NCI-H2081 (cell line): ENCODE results near the gene IL3.
"Not testable (repeated sequence)": the region's sequence is repeated elsewhere in the genome, so short reads cannot be mapped to it uniquely, and the experiment has no call there.

ENCODE experiments used
- DNase-seq, 2 experiments: peaks; one replicate each; lab custom pipeline; 2025; lab: John Stamatoyannopoulos, UW

IL3 gene

DNA sequence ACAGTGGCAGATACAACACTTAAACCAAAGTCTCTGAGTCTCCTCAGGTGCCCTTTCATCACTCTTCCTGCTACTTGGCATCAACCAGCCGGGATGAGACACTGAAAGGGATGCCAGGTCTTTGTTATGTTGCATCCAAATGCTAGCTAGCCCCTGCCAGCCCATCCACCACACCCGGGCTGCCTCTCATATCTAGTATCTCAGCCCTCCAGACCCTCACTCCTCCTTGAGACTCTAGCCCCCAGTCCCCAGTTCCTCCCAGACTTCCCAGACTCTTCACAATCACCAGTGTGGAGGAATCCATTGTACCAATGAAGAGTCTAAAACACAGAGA, 34.6 kb downstream of the IL3 start:
- DNase-seq: no peak

DNA sequence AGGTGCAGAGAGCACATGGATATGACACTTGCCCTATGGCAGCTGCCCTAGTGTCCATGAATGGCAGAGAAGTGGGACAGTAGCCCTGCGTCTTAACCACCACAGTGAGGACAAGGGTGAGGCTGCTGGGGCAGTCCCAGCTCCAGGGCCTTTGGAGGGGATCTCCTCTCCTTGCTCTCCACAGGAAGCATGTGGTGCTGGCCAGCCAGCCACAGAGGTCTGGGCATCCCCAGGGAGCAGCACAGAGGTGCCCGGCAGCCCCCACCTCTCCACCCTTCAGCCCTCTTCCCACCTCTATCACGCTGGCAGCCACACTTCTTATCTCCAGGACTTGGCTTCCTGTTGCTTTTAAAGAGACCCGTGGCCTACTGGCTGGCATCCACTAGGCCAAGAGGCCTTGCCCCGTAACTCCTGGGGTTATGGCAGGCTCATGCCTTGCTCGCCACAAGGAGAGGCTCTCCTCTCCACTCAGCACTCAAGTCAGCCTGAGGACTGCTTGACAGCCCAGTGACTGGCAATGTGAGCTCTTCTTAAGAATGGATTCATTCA, 35.0 kb downstream of the IL3 start:
- no peak for DNase-seq

DNA sequence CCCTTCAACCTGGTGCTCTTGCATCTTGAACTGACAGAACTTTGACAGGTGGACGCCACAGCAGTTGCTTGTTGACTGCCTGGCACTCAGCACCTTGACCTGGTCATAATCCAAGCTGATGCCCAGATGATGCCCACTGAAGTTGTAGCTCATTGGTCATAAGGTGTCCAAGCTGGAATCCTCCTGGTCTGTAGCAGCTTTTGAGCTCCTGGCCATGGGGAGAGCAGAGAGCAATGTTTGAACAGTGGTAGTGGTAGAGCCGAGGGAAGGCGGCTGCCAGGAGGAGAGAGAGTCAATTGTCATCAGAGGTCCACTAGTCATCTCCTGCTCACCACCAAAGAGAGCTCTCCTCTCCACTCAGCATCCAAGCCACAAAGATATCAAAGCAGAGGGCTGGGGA, 36.4 kb downstream of the IL3 start:
- no peak for DNase-seq

DNA sequence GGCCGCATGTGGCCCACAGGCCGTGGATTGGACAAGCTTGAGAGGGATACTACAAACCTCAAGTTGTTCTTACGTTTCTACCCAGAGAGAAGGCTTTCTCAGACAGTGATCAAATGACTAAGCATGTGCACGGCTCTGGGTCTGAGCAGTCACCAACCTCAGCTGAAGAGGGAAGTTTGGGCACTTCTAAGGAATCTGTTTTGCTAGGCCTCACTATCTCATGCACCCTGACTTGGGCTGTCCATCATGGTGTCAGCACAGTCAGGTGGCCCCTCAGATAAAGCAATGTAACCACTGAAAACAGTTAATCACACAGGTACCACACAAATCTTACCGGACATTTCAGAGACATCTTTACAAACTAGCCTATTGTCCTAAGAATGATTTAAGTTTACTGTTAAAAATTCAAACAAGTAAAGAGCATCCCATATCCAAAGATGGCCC, 37.7 kb downstream of the IL3 start:
- DNase-seq: no peak

DNA sequence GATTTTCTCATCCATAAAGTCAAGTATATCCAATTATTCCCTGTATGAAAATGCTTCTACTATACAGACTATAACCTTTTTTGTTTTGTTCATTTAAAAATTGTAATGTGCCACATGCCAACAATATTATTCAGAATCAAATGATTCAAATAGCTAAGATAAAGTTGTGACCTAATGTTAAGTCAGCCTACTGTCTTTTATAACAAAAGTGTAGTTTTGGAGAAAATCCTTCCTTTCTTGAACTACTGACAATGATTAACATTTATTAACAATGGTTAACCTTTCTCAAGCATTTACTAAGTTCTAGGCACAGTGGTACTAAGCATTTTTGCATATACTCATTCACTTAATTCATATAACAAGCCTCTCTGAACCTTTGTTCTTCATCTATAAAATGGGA, 38.2 kb downstream of the IL3 start:
- no peak for DNase-seq

DNA sequence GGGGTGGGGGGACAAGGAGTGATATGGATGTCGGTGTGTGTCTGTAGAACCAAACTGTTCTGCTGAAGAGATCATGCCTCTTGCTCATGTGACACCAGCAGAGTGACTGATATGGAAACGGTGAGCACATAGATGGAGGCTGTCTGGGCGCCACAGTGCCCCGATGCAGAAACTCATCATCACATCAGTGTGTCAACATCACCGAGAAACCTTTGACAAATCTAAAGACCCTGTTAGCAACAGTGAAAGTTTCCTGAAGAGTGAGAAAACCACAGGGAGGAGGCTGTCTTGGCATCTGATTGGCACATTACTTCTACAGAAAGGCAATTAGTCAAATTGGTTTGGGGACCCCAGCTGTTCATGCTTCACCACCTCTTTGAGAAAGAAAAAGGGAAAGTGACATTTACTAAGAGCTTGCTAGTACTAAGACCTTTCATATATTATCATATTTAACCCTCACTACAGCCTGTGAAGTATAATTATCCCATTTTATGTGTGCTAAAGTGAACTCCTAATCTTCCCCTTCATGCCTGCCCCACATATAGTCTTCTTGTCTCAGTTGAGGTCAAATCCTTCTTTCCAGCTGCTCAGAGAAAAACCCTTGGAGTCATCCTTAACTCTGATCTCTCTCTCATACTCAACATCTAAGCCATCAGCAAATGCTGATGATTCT, 38.8 kb downstream of the IL3 start:
- DNase-seq: no peak

DNA sequence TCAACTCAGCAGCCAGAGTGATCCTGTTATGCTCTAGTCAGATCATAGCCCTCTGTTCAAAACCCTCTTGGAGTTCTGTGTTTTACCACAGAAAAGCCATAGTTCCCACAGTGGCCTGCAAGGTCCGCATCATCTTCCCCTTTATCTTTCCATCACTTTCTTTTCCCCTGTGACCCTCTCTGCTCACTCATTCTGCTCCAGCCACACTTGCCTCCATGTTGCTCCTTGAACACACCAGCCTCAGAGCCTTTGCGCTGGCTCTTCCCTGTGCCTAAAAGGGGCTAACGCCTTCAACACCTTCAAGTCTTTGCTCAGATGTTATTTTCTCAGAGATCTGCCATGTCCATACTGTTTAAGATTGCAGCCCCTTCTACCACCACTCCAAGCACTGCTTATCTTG, 39.5 kb downstream of the IL3 start:
- DNase-seq: no peak

DNA sequence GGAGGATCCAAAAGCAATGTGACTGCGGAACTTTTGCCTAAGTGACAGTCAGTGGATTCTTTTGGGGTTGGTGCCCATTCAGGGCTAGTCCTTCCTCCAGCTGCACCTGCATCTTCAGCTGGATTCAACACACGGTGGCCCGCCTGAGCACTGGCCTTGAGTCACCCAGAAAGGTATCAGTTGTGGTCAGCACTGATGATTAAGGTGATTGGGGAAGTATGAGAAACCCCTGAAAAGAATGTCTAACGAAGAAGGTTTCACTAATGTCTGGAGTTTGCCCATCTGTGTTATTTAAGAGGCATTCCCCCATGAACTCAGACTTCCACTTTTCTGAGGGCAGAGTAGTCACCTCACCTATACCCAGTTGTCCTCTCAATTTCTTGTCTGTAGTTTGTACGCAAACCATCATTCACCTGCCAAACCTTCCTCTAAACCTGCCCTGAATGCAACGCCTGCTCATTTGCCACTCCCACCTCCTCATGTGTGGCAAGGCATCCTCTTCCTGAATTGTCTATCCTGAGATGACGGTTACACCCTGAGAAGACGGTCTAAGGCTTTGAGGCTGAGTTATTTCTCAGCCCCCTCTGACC, 40.3 kb downstream of the IL3 start:
- DNase-seq: no peak

DNA sequence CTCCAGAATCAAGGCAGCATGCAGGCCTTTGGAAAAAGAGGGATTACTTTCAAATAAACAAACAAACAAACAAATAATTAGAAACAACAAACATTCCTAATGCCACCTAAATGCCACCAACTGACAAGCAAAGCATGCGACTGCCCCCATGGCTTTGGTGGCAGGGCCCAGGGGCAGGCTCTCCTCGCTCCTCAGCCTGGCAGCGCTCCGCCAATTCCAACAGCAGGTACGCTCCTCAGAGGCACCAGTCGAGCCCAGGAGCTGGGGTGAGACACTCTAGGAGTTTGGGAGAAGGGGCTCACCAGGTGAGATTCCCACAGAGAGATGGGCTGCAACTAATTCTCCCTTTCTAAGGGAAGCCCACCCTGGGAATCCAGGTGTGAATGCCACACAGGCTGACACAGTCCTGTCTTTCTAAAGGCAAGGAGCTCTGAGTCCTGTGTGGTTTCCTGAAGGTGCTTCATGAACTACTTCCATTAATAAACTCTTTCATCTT, 41.0 kb downstream of the IL3 start:
- no peak for DNase-seq

DNA sequence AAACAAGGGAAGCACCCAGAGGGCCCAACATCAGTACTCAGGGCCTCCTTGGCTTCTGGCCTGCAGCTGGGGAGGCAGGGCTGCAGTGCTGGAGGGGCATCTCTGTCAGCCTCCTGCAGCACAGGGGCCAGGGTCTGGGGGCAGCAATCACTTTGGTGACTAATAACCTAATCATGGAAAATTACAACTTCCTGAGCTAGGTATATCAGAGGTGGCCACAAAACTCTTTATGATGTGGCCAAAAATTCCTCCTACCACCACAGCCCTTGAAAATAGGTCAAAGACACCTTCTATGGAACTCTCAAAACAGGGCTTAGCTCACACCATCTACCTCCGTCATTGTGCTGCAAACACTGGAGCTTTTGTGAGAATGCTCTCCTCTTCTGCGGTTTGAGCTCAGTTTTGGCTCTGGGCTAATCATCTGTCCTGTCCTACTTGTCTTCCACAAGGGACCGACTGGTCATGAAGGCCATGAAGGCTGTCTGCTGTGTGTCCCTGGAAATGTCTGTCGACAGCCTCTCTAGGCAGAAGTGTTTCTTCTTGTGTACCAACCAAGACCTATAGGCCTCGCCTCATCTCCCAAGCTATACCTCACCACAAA, 41.7 kb downstream of the IL3 start:
- DNase-seq: no peak

DNA sequence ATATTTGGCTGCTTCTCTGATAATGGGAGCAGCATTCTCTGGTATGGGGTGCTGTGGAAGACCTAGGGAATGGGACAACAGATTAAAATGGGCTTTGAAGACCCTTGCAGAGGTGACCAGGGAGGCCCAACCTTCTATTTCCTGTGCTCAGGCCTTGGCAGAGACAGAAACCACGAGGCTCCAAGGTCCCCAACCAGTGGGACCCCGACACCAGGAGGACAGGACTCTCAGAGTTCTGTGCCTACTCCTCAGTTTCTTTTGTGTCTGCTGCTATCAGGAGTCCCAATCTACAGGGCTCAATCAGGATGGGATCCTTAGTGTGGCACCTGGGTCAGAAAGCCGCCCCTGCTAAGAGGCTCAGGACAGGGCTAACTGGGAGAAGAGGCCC, 42.5 kb downstream of the IL3 start:
- DNase-seq: no peak

DNA sequence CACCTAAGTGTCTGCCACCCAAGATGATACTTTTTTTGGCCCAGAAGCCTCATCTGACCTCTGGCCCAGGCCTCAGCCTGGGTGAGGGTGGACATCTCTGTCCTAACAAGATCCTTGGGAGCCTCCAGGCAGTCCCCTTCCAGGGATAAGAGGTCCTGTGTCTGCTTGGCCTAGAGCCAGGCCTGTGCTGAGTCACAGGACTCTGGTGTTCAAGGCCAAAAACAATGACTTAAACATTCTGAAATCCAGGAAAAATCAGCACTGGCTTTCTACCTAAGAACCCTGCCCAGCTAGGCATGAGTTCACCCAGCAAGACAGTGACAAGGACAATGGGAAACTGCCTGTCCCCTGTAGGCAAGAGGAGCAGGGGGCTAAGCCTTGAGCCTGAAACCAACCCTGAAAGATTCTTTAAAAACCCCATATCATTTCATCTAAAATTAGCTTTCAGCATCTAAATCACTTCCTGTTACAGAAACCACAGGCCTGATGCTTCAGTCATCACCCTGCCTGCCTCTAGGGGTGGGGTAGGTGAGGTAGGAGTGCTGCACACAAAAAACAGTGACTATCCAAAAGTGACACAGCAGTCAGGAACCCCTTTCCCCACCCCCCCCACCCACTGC, 43.0 kb downstream of the IL3 start:
- DNase-seq: no peak

DNA sequence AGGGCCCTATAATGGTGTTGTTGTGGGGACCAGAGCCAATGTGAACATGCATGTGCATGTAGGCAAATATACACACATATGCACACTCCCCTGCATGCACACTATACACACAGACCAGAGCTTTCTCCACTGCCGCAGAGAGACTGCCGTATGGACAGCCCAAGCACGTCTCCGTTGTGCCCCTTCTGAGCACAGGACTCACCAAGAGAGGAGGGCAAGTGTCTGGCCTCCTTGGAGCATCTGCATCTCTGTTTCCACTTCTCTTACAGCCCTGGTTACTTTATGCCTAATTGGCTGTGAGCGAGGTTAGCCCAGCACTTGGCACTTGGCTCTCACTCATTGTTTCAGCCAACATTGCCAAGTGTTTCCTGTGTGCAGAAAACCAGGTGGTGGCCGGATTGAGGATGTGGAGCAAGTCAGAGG, 43.5 kb downstream of the IL3 start:
- no peak for DNase-seq

DNA sequence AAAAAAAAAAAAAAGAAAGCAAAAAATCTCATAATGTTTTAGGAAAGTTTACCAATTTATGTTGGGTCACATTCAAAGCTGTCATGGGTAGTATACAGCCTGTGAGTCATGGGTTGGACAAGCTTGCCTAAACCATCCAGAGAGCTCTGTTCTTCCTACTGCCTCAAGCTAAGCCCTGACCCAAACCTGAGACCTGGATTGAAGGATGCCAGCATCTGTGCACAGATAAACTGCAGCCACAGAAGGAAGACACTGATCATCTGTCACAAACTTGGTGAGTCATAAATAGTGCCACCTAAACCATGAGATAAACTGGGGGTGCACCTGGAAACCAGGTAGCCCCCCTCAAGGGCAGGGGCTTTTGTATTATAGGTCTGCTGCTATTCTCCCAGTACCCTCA, 44.1 kb downstream of the IL3 start:
- no peak for DNase-seq

DNA sequence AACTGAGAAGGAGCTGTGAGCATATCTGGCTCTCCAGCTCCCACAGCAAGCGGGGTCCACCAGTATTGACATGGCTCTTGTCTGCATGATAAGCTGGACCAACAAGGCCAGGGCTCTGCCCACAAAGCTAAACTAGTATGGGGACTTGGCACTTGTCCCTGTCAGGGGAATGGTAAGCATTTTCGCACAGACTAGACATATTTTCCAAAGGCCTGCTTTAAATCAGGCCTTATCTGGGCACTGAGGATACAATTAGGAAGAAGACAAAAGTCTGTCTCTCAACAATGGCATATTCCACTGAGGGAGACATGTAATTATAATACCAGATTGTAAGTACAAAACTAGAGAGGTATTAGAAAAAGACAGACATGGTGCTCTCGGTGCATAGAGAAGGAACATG, 45.2 kb downstream of the IL3 start:
- DNase-seq: no peak

DNA sequence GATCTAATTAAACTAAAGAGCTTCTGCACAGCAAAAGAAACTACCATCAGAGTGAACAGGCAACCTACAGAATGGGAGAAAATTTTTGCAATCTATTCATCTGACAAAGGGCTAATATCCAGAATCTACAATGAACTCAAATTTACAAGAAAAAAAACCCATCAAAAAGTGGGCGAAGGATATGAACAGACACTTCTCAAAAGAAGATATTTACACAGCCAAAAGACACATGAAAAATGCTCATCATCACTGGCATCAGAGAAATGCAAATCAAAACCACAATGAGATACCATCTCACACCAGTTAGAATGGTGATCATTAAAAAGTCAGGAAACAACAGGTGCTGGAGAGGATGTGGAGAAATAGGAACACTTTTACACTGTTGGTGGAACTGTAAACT, 48.0 kb downstream of the IL3 start:
- DNase-seq: not testable (repeated sequence)

DNA sequence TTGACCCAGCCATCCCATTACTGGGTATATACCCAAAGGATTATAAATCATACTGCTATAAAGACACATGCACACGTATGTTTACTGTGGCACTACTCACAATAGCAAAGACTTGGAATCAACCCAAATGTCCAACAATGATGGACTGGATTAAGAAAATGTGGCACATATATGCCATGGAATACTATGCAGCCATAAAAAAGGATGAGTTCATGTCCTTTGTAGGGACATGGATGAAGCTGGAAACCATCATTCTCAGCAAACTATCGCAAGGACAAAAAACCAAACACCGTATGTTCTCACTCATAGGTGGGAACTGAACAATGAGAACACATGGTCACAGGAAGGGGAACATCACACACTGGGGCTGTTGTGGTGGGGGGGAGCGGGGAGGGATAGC, 48.5 kb downstream of the IL3 start:
- not testable (repeated sequence) for DNase-seq

DNA sequence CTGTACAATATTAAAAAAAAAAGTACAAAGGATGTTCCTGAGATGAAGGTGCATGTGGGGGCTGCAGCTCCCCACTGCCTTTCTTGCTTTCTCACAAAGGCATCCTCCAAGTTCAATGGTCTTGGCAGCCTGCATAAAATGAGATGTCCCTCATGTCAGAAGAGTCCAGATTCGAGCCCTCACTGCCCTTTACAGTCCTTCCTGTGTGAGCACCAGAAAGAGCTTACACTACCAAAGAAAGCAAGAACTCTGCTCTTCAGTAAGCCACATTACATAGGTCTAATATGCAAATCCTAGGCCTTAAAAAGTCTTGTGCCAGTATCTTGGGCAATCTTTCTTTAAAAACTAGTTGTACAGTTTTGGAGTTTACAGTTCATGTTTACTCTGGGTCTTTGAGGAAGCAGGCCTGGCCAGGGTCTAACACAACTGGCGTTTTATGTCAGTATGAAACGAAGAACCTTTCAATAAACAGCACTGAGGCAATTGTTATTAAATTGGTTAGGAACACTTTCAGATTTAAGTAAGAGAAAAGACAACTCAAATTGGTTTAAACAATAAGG, 49.1 kb downstream of the IL3 start:
- DNase-seq: no peak

DNA sequence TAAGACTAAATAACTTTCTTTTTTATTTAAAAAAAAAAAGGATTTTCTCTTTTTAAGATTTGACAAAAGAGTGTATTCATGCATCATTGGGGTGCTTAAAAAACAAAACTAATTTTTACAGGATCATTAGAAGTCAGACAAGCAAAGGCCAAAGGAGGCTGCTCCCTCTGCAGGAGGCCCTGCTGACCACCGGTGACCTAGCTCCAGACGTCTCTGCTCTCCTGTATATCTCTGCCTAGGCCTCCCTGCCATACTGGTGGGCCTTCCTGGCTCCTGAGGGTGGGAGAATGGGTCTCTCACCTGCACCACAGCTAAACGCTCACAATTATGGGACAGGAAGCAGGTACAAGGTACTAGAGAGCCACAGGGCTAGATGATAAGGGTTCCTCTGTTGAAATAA, 49.7 kb downstream of the IL3 start:
- no peak for DNase-seq

DNA sequence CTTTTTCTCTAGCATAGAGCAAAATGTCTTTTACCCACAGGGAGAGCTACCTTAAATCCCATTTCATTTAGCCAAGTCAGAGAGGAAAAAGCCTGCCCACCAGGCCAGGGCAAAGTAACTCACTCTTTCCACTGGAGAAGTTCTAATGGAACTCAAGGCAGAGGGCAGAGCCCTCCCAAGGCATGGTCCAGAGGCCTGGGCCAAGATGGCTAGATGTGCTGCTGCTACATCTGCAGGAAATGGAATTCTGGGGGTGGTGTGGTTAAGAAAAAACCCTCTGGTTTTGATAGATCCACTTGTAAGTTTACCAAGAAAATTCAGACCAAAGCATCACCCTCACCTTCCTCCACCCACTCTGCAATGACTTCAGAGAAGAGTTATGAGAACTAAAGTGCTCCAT, 50.5 kb downstream of the IL3 start:
- no peak for DNase-seq

DNA sequence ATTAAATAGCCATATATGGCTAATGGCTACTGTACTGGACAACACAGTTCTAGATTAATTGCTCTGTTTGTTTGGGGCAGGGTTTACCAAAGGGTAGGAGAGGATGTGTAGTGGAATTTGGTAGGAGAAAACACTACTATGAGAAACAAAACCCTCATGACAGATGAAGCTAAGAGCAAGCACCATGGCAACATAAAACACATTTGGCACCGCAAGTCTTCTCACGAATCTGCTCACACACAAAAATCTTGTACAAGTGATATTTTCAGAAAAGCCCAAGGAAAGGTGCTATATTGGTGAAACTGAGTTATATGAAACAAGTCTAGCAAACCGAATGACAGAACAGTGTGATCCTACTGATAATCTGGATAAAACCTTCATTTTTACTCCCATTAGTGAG, 51.7 kb downstream of the IL3 start:
- no peak for DNase-seq
